G401 (cell line): ENCODE measurements around the gene MEMO1. TPM values are rescaled to one million over a fixed set of nuclear protein-coding genes. Genes with fewer than 3 reads are reported as not detected.

ENCODE experiments used
- DNase-seq: peaks from one replicate; pipeline ENCODE4 v3.0.0-alpha.2; 2015; ENCODE audit warnings: low spot score
- in situ Hi-C: cut with HindIII; loops from 2 replicates; pipeline ENCODE4 v1.10.0; 2016; ENCODE audit warnings: low sequenced_read_pairs, mixed read lengths
- total RNA-seq: library from RNA; depleted of rRNA; stranded (reverse); fragments of >200 nt; shearing (Covaris generic); gene quantifications from 2 replicates; pipeline ENCODE4 v1.2.3, GENCODE V29; 2014

The MEMO1 gene
- total RNA-seq, 1 experiment from 2014 or later, result 102 TPM

- no peak for DNase-seq
- in situ Hi-C loops, result no loop called here
Measured at GRCh38 chr2:32002406-32002805, 8.4 kb downstream of the MEMO1 start.

GRCh38 chr2:31999438-31999837 is 11.4 kb downstream of the MEMO1 start:
- in situ Hi-C loops, result no loop called here

GRCh38 chr2:31998731-31999383 is 12.0 kb downstream of the MEMO1 start:
- DNase-seq, result no peak
- in situ Hi-C loops, result no loop called here

More at GRCh38 chr2:31999438-31999837, 11.4 kb downstream of the MEMO1 start:
- DNase-seq, result no peak

- no peak for DNase-seq
- in situ Hi-C loops, result no loop called here
Measured at GRCh38 chr2:31997653-31998052, 13.2 kb downstream of the MEMO1 start.

- DNase-seq, result no peak
- in situ Hi-C loops, result no loop called here
Measured at GRCh38 chr2:31996571-31997150, 14.1 kb downstream of the MEMO1 start.

- no peak for DNase-seq
- in situ Hi-C loops, result no loop called here
Measured at GRCh38 chr2:31992934-31993333, 17.9 kb downstream of the MEMO1 start.

GRCh38 chr2:31992025-31992579 is 18.7 kb downstream of the MEMO1 start:
- no peak for DNase-seq
- in situ Hi-C loops, result no loop called here

- no peak for DNase-seq
- in situ Hi-C loops, result no loop called here
Measured at GRCh38 chr2:31989946-31990345, 20.9 kb downstream of the MEMO1 start.

GRCh38 chr2:31987454-31988220 is 23.2 kb downstream of the MEMO1 start:
- in situ Hi-C loops, result no loop called here
- DNase-seq, result no peak

GRCh38 chr2:31986906-31987305 is 23.9 kb downstream of the MEMO1 start:
- DNase-seq, result no peak
- in situ Hi-C loops, result no loop called here

GRCh38 chr2:31983762-31984467 is 26.9 kb downstream of the MEMO1 start:
- no peak for DNase-seq
- in situ Hi-C loops, result no loop called here

GRCh38 chr2:31980674-31981356 is 30.0 kb downstream of the MEMO1 start:
- peak; percentile 14 for DNase-seq
- in situ Hi-C loops, result no loop called here

GRCh38 chr2:31979956-31980355 is 30.9 kb downstream of the MEMO1 start:
- in situ Hi-C loops, result no loop called here
- DNase-seq, result no peak

- in situ Hi-C loops, result no loop called here
- DNase-seq, result no peak
Measured at GRCh38 chr2:31979018-31979417, 31.8 kb downstream of the MEMO1 start.

GRCh38 chr2:31978436-31978835 is 32.4 kb downstream of the MEMO1 start:
- in situ Hi-C loops, result no loop called here
- no peak for DNase-seq

GRCh38 chr2:31973665-31974064 is 37.1 kb downstream of the MEMO1 start:
- in situ Hi-C loops, result no loop called here
- DNase-seq, result no peak

GRCh38 chr2:31972059-31972458 is 38.7 kb downstream of the MEMO1 start:
- no peak for DNase-seq
- in situ Hi-C loops, result no loop called here

GRCh38 chr2:31969178-31969577 is 41.6 kb downstream of the MEMO1 start:
- in situ Hi-C loops, result no loop called here
- DNase-seq, result no peak

GRCh38 chr2:31967790-31968189 is 43.0 kb downstream of the MEMO1 start:
- DNase-seq, result no peak
- in situ Hi-C loops, result no loop called here
